ENCODE results near the gene ACTL9.
"Not testable (repeated sequence)": the region's sequence is repeated elsewhere in the genome, so short reads cannot be mapped to it uniquely, and the experiment has no call there.

DNA sequence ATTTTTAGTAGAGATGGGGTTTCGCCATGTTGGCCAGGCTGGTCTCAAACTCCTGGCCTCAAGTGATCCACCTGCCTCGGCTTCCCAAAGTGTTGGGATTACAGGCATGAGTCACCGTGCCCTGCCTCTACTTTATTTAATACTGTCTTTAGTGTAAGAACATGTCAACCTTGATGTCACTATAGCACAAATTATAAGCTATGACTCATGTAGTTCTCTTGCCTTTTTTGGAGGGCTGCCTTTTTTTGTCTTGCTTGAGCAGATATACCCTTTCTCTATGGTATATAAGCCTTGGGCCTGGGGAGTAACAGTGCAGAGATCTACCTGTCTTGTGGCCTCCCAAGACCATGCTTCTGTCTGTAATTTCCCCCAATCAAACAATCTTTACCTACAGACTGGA, 6.7 kb upstream of the ACTL9 start:
- TF ChIP-seq, protein P1, sequence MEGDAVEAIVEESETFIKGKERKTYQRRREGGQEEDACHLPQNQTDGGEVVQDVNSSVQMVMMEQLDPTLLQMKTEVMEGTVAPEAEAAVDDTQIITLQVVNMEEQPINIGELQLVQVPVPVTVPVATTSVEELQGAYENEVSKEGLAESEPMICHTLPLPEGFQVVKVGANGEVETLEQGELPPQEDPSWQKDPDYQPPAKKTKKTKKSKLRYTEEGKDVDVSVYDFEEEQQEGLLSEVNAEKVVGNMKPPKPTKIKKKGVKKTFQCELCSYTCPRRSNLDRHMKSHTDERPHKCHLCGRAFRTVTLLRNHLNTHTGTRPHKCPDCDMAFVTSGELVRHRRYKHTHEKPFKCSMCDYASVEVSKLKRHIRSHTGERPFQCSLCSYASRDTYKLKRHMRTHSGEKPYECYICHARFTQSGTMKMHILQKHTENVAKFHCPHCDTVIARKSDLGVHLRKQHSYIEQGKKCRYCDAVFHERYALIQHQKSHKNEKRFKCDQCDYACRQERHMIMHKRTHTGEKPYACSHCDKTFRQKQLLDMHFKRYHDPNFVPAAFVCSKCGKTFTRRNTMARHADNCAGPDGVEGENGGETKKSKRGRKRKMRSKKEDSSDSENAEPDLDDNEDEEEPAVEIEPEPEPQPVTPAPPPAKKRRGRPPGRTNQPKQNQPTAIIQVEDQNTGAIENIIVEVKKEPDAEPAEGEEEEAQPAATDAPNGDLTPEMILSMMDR (IDR thresholded peaks at IDR 0.05), result not testable (repeated sequence)
- TF ChIP-seq POLR2AphosphoS5, POLR2A, EP300 (IDR thresholded peaks at IDR 0.05): not testable (repeated sequence)

All from upper lobe of left lung (tissue), 4 donors.